HEK293T (cell line): ENCODE data around the gene BRF1.

Source experiments
- CTCF ChIA-PET: fragments of 350-600 bp; formaldehyde crosslinking; extraction: SDS; loops from one replicate; lab custom pipeline; 2021; ENCODE audit warnings: antibody characterized with exemption, inconsistent platforms; lab: Yijun Ruan, JAX
- POLR2A ChIA-PET: fragments of 350-600 bp; formaldehyde crosslinking; extraction: SDS; loops from one replicate; lab custom pipeline; 2020; ENCODE audit warnings: antibody characterized with exemption, inconsistent platforms; lab: Yijun Ruan, JAX
- DNase-seq: peaks from one replicate; pipeline ENCODE4 v3.0.0; 2012; ENCODE audit warnings: mixed read lengths; ENCODE audit errors: extremely low spot score
- ARNT ChIP-seq: fragments of 450-650 bp; IDR thresholded peaks from 2 replicates; pipeline ENCODE4 v1.6.1; 2017; ENCODE audit warnings: mild to moderate bottlenecking
- BHLHE40 ChIP-seq: fragments of 450-650 bp; IDR thresholded peaks from 2 replicates; pipeline ENCODE4 v1.6.1; 2016; ENCODE audit warnings: mild to moderate bottlenecking, moderate library complexity, borderline replicate concordance
- CTBP1 ChIP-seq: fragments of 450-650 bp; IDR thresholded peaks from 2 replicates; pipeline ENCODE4 v1.6.1; 2016; ENCODE audit warnings: borderline replicate concordance
- ELF4 ChIP-seq: fragments of 450-650 bp; IDR thresholded peaks from 2 replicates; pipeline ENCODE4 v1.6.1; 2017; ENCODE audit warnings: antibody characterized with exemption
- FOXA1 ChIP-seq: fragments of 450-650 bp; IDR thresholded peaks from 2 replicates; pipeline ENCODE4 v1.6.1; 2016; ENCODE audit warnings: mild to moderate bottlenecking
- FOXK2 ChIP-seq: fragments of 450-650 bp; IDR thresholded peaks from 2 replicates; pipeline ENCODE4 v1.6.1; 2016; ENCODE audit warnings: mild to moderate bottlenecking
- FOXM1 ChIP-seq: fragments of 450-650 bp; IDR thresholded peaks from 2 replicates; pipeline ENCODE4 v1.6.1; 2017; ENCODE audit warnings: mild to moderate bottlenecking, borderline replicate concordance
- HDGF ChIP-seq: fragments of 450-650 bp; IDR thresholded peaks from 2 replicates; pipeline ENCODE4 v1.6.1; 2017; ENCODE audit warnings: antibody characterized with exemption, borderline replicate concordance
- L3MBTL2 ChIP-seq: fragments of 450-650 bp; conservative IDR thresholded peaks from 2 replicates; pipeline ENCODE4 v1.6.1; 2016; ENCODE audit warnings: mild to moderate bottlenecking
- LEF1 ChIP-seq: fragments of 450-650 bp; IDR thresholded peaks from 2 replicates; pipeline ENCODE4 v1.6.1; 2017; ENCODE audit warnings: mild to moderate bottlenecking, borderline replicate concordance
- NFRKB ChIP-seq: fragments of 450-650 bp; IDR thresholded peaks from 2 replicates; pipeline ENCODE4 v1.6.1; 2016; ENCODE audit warnings: mild to moderate bottlenecking, moderate library complexity
- SP1 ChIP-seq: fragments of 450-650 bp; IDR thresholded peaks from 2 replicates; pipeline ENCODE4 v1.6.1; 2017
- SUZ12 ChIP-seq: fragments of 450-650 bp; IDR thresholded peaks from 2 replicates; pipeline ENCODE4 v1.6.1; 2016; ENCODE audit warnings: mild to moderate bottlenecking
- TARDBP ChIP-seq: fragments of 450-650 bp; IDR thresholded peaks from 2 replicates; pipeline ENCODE4 v1.6.1; 2016
- ZNF384 ChIP-seq: fragments of 450-650 bp; IDR thresholded peaks from 2 replicates; pipeline ENCODE4 v1.6.1; 2016
- TF ChIP-seq, protein P1 (sequence below): fragments of 450-650 bp; IDR thresholded peaks from 2 replicates; pipeline ENCODE4 v1.6.1; 2016

BRF1 gene

GRCh38 chr14:105207460-105207901 lies 93.3 kb downstream of the BRF1 start:
- DNase-seq: peak; percentile 53
- POLR2A ChIA-PET: no interaction called here
- no peak for TF ChIP-seq FOXM1
- TF ChIP-seq, protein P1, sequence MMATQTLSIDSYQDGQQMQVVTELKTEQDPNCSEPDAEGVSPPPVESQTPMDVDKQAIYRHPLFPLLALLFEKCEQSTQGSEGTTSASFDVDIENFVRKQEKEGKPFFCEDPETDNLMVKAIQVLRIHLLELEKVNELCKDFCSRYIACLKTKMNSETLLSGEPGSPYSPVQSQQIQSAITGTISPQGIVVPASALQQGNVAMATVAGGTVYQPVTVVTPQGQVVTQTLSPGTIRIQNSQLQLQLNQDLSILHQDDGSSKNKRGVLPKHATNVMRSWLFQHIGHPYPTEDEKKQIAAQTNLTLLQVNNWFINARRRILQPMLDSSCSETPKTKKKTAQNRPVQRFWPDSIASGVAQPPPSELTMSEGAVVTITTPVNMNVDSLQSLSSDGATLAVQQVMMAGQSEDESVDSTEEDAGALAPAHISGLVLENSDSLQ: no peak
- no peak for TF ChIP-seq HDGF
- CTCF ChIA-PET: interaction anchor here (0.8 kb wide), 2 partner anchors 13 to 53 kb away, joined by 3 to 5 read pairs; no protein-coding TSS in a partner anchor

DNA sequence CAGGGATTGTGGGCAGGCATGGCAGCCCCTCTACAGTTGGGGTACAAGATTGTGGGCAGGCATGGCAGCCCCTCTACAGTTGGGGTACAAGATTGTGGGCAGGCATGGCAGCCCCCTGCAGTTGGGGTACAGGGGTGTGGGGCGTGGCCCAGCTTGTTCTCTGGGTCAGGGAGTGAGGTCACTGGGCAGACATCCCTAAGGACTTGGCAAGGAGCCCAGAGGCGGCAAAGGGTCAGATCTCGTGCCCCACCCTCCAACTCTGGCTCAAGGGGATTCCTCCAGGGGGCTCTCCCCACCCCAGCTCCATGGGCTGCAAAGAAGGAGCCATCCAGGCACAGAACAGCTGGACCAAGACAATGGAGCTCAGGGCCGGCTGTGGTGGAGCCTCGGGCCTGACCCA lies 93.9 kb downstream of the BRF1 start:
- CTCF ChIA-PET: interaction anchor here (0.8 kb wide), 2 partner anchors 13 to 53 kb away, joined by 3 to 5 read pairs; no protein-coding TSS in a partner anchor
- TF ChIP-seq LEF1 (no peak), ARNT (no peak), BHLHE40 (no peak), NFRKB (no peak), SUZ12 (no peak), FOXM1 (no peak), ZNF384 (no peak), HDGF (no peak), SP1 (no peak), TARDBP (no peak), FOXK2 (no peak), CTBP1 (no peak), ELF4 (no peak), FOXA1 (no peak), L3MBTL2 (no peak)
- TF ChIP-seq, protein P1: no peak
- POLR2A ChIA-PET: no interaction called here
- DNase-seq: no peak

DNA sequence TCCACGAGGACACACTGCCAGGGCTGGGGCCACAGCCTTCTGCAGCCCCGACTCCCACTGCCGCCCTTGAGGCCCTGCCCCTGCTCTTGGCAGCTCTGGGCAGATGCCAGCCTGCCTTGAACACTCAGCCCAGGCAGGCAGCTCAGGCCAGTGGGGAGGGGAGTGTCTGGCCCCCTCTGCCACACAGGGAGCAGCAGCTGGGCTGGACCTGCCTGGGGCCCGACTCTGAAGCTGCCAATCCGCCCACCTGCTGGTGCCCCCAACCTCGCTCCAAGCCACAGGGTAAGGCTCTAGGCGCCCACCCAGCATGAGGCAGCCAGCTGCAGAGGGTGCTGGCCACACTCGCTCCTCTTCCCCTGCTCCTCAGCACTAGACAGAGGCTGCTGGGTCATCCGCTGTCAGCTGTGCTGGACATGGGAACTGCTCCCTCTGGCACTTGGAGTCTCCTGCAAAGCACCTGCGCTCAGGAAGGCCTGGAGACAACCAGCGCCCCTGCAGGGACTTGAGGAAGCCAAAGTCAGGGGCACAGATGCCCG lies 95.1 kb downstream of the BRF1 start:
- TF ChIP-seq, protein P1: no peak
- no peak for TF ChIP-seq TARDBP
- TF ChIP-seq ELF4: no peak
- CTCF ChIA-PET: no interaction called here
- POLR2A ChIA-PET: no interaction called here
- DNase-seq: no peak

GRCh38 chr14:105204931-105205672 lies 95.7 kb downstream of the BRF1 start:
- POLR2A ChIA-PET: interaction anchor here (1.1 kb wide), 1 partner anchor 9 kb away, joined by 3 read pairs; no protein-coding TSS in a partner anchor
- no peak for DNase-seq
- CTCF ChIA-PET: no interaction called here
- TF ChIP-seq ELF4: no peak
- no peak for TF ChIP-seq SUZ12
- no peak for TF ChIP-seq TARDBP
- TF ChIP-seq BHLHE40: no peak
- TF ChIP-seq LEF1: no peak
- no peak for TF ChIP-seq HDGF
- no peak for TF ChIP-seq FOXA1
- TF ChIP-seq FOXM1: no peak
- TF ChIP-seq, protein P1: no peak
- no peak for TF ChIP-seq SP1
- no peak for TF ChIP-seq NFRKB

DNA sequence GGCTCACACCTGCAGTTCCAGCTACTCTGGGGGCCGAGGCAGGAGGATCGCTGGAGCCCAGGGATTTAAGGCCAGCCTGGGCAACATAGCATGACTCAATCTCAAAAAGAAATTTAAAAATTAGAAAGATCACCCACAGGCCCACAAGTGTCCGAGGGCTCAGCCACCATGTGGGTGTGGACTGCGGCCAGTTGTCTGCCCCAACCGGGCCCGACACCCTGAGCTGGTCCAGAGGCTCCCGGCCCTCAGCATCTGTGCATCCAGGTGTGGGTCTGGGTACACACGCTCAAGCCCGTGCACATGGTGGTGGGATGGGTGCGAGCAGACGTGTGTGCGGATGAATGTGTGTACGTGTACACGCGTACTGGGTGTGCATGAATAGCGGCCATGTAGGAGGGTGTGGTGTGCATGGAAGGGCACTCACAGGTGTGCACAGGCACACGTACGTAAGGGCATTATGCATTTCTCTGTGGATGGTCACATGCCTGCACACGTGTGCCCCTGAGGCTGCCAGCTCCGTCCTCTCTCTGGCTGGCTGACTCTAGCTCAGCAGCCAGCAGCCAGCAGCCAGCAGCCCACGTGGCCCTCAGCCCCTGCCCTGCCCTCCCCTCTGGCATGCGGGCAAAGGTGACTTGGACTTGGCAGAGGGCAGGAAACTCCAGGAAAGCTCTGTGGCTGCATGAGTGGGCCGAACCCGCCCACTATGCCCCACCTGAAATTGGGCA lies 96.4 kb downstream of the BRF1 start:
- TF ChIP-seq FOXK2: no peak
- TF ChIP-seq FOXA1: no peak
- TF ChIP-seq LEF1: no peak
- no peak for TF ChIP-seq ELF4
- TF ChIP-seq SUZ12: no peak
- TF ChIP-seq, protein P1: no peak
- no peak for TF ChIP-seq NFRKB
- no peak for TF ChIP-seq TARDBP
- no peak for TF ChIP-seq BHLHE40
- no peak for TF ChIP-seq ARNT
- no peak for TF ChIP-seq CTBP1
- TF ChIP-seq SP1: no peak
- TF ChIP-seq HDGF: no peak
- TF ChIP-seq L3MBTL2: no peak
- no peak for TF ChIP-seq ZNF384
- TF ChIP-seq FOXM1: no peak
- POLR2A ChIA-PET: interaction anchor here (1.1 kb wide), 1 partner anchor 10 kb away, joined by 3 read pairs; no protein-coding TSS in a partner anchor
- CTCF ChIA-PET: interaction anchor here (0.9 to 1.3 kb wide), 2 partner anchors 10 to 148 kb away, joined by 3 to 6 read pairs; no protein-coding TSS in a partner anchor
- DNase-seq: no peak
